HepG2 (cell line): Measurements from ENCODE around the gene AATF. TPM values are rescaled to one million over a fixed set of nuclear protein-coding genes. Genes with fewer than 3 reads are reported as not detected.

Experiments used
- ATAC-seq: fragments of 200-7000 bp; cut with Tn5 transposase; 3 replicates; pipeline ENCODE4 v1.9.1; 2020; ENCODE audit warnings: mild to moderate bottlenecking, moderate library complexity
- BruUV-seq: library from RNA; stranded (reverse); fragments of 400-500 nt; replicated peaks from 2 replicates; lab custom pipeline; 2021; lab: Mats Ljungman, UMichigan
- CTCF ChIA-PET: fragments of 300-600 bp; formaldehyde crosslinking; extraction: SDS; loops from one replicate; lab custom pipeline; 2021; ENCODE audit warnings: low total read pairs, inconsistent platforms, low intra/inter-chr PET ratio; lab: Yijun Ruan, JAX
- POLR2A ChIA-PET: fragments of 350-600 bp; sonication (Branson Sonifier 250); formaldehyde crosslinking; loops from one replicate; lab custom pipeline; 2020; ENCODE audit warnings: antibody characterized with exemption, inconsistent platforms; lab: Yijun Ruan, JAX
- DNase-seq: peaks from one replicate; pipeline ENCODE4 v3.0.0-alpha.2; 2015; ENCODE audit warnings: low spot score
- FAIRE-seq: peaks from 3 replicates; lab custom pipeline; 2011; peaks lifted over from hg19 to GRCh38; lab: Jason Lieb, UNC
- H2AFZ ChIP-seq: one replicate; pipeline ENCODE4 v1.6.1; 2011; ENCODE audit warnings: low read length, inconsistent platforms
- H3K27ac ChIP-seq: fragments of 300-600 bp; 3 replicates; pipeline ENCODE4 v1.8.0; 2011; ENCODE audit warnings: mixed run types, mild to moderate bottlenecking, mixed read lengths, low read length, inconsistent platforms; ENCODE audit not compliant: insufficient read depth; ENCODE audit errors: extremely low read length
- H3K27me3 ChIP-seq, 2 experiments: fragments of 200-600 bp in 1 of 2; 2 replicates in 1 of 2; 3 replicates in 1 of 2; pipeline versions ENCODE4 v1.6.0 to v1.8.0; 2011; ENCODE audit warnings: low read length in 2 of 2, mild to moderate bottlenecking in 2 of 2, moderate library complexity in 2 of 2, inconsistent platforms in 1 of 2; ENCODE audit not compliant: insufficient read depth in 2 of 2, control insufficient read depth in 1 of 2
- H3K36me3 ChIP-seq, 2 experiments: fragments of 200-600 bp in 1 of 2; replicated peaks in 1 of 2; 2 replicates in 1 of 2; 3 replicates in 1 of 2; pipeline versions ENCODE4 v1.5.1 to v1.8.0; 2011; ENCODE audit warnings: low read length in 2 of 2, inconsistent platforms in 1 of 2; ENCODE audit not compliant: insufficient read depth in 2 of 2, control insufficient read depth in 1 of 2
- H3K4me1 ChIP-seq: 2 replicates; pipeline ENCODE4 v1.5.1; 2012; ENCODE audit warnings: low read length, inconsistent platforms; ENCODE audit not compliant: insufficient read depth
- H3K4me2 ChIP-seq: 2 replicates; pipeline ENCODE4 v1.6.0; 2011; ENCODE audit warnings: low read depth, low read length, inconsistent platforms
- H3K4me3 ChIP-seq, 3 experiments: fragments of 200-600 bp in 1 of 3; sonication (generic), shearing (Covaris generic) in 1 of 3; replicated peaks in 1 of 3; 2 replicates each; pipeline ENCODE4 v1.5.1; 2011 to 2016; ENCODE audit warnings: low read length in 3 of 3, inconsistent platforms in 2 of 3, low read depth in 2 of 3, mild to moderate bottlenecking in 2 of 3, control low read depth in 1 of 3, mixed read lengths in 1 of 3; ENCODE audit not compliant: insufficient read depth in 1 of 3
- H3K79me2 ChIP-seq: one replicate; pipeline ENCODE4 v1.6.1; 2011; ENCODE audit warnings: low read length, inconsistent platforms; ENCODE audit not compliant: insufficient read depth
- H3K9ac ChIP-seq: 2 replicates; pipeline ENCODE4 v1.6.0; 2011; ENCODE audit warnings: mild to moderate bottlenecking, low read depth, low read length, inconsistent platforms; ENCODE audit not compliant: insufficient read depth
- H3K9me3 ChIP-seq: 2 replicates; pipeline ENCODE4 v1.5.1; 2012; ENCODE audit warnings: mild to moderate bottlenecking, low read length
- H4K20me1 ChIP-seq: 2 replicates; pipeline ENCODE4 v1.6.0; 2011; ENCODE audit warnings: inconsistent platforms, mild to moderate bottlenecking, low read length, moderate library complexity; ENCODE audit not compliant: insufficient read depth
- POLR2AphosphoS2 ChIP-seq: IDR thresholded peaks from 2 replicates; pipeline ENCODE4 v1.6.1; 2011; ENCODE audit warnings: low read depth, low read length, improper control_type of control experiment
- RBM22 ChIP-seq: fragments of 200-400 bp; formaldehyde crosslinking; optimal IDR thresholded peaks from 2 replicates; pipeline ENCODE3; 2017; ENCODE audit warnings: mild to moderate bottlenecking, low read length, moderate library complexity
- ZBTB3 ChIP-seq: sonication (generic); formaldehyde crosslinking; IDR thresholded peaks from 2 replicates; pipeline ENCODE4 v1.4.0; 2020; ENCODE audit warnings: low read depth, mild to moderate bottlenecking, moderate library complexity, missing genetic modification reagents, borderline replicate concordance
- ZFP1 ChIP-seq: IDR thresholded peaks from 2 replicates; pipeline ENCODE4 v1.6.1; 2016
- ZNF317 ChIP-seq: sonication (generic); formaldehyde crosslinking; IDR thresholded peaks from 2 replicates; pipeline ENCODE4 v1.5.0; 2020; ENCODE audit warnings: mild to moderate bottlenecking, missing genetic modification reagents
- ZNF619 ChIP-seq: sonication (generic); formaldehyde crosslinking; IDR thresholded peaks from 2 replicates; pipeline ENCODE4 v1.4.0; 2020; ENCODE audit warnings: mild to moderate bottlenecking, missing genetic modification reagents
- WGBS: methylation state at CpG from one replicate; pipeline ENCODE4 v1.1.6; 2017; ENCODE audit warnings: low lambda C conversion rate; 5-methylcytosine and 5-hydroxymethylcytosine counted together
- in situ Hi-C: cut with HindIII; loops from 2 replicates; pipeline ENCODE4 v1.10.0; 2017; ENCODE audit warnings: low pct_unique_long_range_greater_than_20kb; ENCODE audit not compliant: extremely low pct_ligation_motif_present
- intact Hi-C: fragments of 100-400 bp; cut with micrococcal nuclease; formaldehyde crosslinking; loops from one replicate; pipeline ENCODE4 v1.10.0; 2022; ENCODE audit not compliant: unreplicated experiment
- polyA plus RNA-seq, 8 experiments: library from polyadenylated mRNA; depleted of rRNA in 3 of 8; stranded (reverse) in 7 of 8; unstranded in 1 of 8; fragments of >200 nt; fragmentation: Illumina TruSeq in 4 of 8; extraction: Trizol in 4 of 8; gene quantifications; 2 replicates each; pipeline versions ENCODE4 v1.2.1 to v1.2.3, GENCODE V29; 2011 to 2016; ENCODE audit warnings: low read depth in 4 of 8, missing spikeins in 1 of 8, mixed read lengths in 1 of 8; ENCODE audit not compliant: insufficient read depth in 1 of 8
- total RNA-seq, 5 experiments: library from RNA; depleted of rRNA; stranded (reverse); fragments of >200 nt; fragmentation: Illumina TruSeq; extraction: Trizol; gene quantifications; 2 replicates each; pipeline ENCODE4 v1.2.3, GENCODE V29; 2016; ENCODE audit warnings: low read depth in 1 of 5
- TF ChIP-seq, protein P1 (sequence below): sonication (generic); formaldehyde crosslinking; IDR thresholded peaks from 2 replicates; pipeline ENCODE4 v1.5.1; 2020; ENCODE audit warnings: mild to moderate bottlenecking, missing genetic modification reagents, borderline replicate concordance
- TF ChIP-seq, protein P2 (sequence below): IDR thresholded peaks from 2 replicates; pipeline ENCODE4 v1.6.1; 2016; ENCODE audit warnings: low read depth
- TF ChIP-seq, protein P3 (sequence below): sonication (generic); formaldehyde crosslinking; IDR thresholded peaks from 2 replicates; pipeline ENCODE4 v1.5.1; 2020; ENCODE audit warnings: mild to moderate bottlenecking, missing genetic modification reagents, moderate library complexity

The AATF gene
- total and polyA plus RNA-seq, 2 of the 13 experiments (the other 11 are each of a cell fraction or from before 2014, with no cell fraction given) = 9.1 to 53.3 TPM

DNA sequence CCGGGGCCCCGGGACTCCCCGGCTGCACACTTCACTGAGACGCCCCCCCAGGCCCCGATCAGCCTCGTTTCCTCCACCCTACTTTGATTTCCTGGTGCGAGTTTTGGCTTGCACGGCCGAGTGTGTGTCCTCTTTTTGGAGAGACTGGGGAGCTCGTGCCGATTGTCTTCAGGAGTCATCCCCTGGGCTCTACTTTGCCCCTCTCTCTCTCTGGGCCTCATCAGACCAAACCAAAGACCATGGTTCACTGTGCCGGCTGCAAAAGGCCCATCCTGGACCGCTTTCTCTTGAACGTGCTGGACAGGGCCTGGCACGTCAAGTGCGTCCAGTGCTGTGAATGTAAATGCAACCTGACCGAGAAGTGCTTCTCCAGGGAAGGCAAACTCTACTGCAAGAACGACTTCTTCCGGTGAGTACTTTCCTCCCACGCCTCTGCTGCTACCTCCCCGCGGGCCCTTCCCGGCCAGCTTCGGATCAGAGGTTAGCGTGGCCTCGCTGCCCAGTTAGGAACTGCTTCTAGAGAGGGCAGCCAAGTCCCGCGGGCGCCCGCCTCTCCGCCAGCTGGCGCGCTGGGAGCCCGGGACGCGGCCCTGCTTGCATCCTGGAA is 10.7 kb upstream of the AATF start:
- no peak overlapping the region for H3K27ac ChIP-seq
- ChIA-PET CTCF (no interaction called here), POLR2A (interaction anchor here (1.8 kb wide), 1 partner anchor 11 kb away, joined by 7 read pairs; the partner anchor contains the start of gene AATF)
- FAIRE-seq (no peak), ATAC-seq (peak; percentile 23), DNase-seq (no peak)
- no peaks in the 10 kb centered on the region for H3K36me3 ChIP-seq
- no peaks in the 10 kb centered on the region for H3K79me2 ChIP-seq
- no peak overlapping the region for H3K9ac ChIP-seq
- H3K9me3 ChIP-seq = no peaks in the 10 kb centered on the region
- H4K20me1 ChIP-seq = peaks cover 21% of the 10 kb centered on the region; the same call in 1 of the 2 replicates
- H2AFZ ChIP-seq = no peak overlapping the region
- H3K27me3 ChIP-seq = peaks cover 47 to 89% of the 10 kb centered on the region in 2 experiments
- intact Hi-C loops = no loop called here
- H3K4me3 ChIP-seq = peak overlapping the region in 1 of 3 experiments; percentile 58; a peak in 1 of 6 replicates
- BruUV-seq = no TSS peak
- H3K4me1 ChIP-seq = peaks cover 57% of the 10 kb centered on the region
- peak overlapping the region; percentile 52 for H3K4me2 ChIP-seq
- in situ Hi-C loops = no loop called here
- WGBS = 34% methylated on average over 16 of the region's 36 CpGs
- TF ChIP-seq ZFP1 = no peak
- TF ChIP-seq, protein P1, sequence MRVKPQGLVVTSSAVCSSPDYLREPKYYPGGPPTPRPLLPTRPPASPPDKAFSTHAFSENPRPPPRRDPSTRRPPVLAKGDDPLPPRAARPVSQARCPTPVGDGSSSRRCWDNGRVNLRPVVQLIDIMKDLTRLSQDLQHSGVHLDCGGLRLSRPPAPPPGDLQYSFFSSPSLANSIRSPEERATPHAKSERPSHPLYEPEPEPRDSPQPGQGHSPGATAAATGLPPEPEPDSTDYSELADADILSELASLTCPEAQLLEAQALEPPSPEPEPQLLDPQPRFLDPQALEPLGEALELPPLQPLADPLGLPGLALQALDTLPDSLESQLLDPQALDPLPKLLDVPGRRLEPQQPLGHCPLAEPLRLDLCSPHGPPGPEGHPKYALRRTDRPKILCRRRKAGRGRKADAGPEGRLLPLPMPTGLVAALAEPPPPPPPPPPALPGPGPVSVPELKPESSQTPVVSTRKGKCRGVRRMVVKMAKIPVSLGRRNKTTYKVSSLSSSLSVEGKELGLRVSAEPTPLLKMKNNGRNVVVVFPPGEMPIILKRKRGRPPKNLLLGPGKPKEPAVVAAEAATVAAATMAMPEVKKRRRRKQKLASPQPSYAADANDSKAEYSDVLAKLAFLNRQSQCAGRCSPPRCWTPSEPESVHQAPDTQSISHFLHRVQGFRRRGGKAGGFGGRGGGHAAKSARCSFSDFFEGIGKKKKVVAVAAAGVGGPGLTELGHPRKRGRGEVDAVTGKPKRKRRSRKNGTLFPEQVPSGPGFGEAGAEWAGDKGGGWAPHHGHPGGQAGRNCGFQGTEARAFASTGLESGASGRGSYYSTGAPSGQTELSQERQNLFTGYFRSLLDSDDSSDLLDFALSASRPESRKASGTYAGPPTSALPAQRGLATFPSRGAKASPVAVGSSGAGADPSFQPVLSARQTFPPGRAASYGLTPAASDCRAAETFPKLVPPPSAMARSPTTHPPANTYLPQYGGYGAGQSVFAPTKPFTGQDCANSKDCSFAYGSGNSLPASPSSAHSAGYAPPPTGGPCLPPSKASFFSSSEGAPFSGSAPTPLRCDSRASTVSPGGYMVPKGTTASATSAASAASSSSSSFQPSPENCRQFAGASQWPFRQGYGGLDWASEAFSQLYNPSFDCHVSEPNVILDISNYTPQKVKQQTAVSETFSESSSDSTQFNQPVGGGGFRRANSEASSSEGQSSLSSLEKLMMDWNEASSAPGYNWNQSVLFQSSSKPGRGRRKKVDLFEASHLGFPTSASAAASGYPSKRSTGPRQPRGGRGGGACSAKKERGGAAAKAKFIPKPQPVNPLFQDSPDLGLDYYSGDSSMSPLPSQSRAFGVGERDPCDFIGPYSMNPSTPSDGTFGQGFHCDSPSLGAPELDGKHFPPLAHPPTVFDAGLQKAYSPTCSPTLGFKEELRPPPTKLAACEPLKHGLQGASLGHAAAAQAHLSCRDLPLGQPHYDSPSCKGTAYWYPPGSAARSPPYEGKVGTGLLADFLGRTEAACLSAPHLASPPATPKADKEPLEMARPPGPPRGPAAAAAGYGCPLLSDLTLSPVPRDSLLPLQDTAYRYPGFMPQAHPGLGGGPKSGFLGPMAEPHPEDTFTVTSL = no peak
- TF ChIP-seq POLR2AphosphoS2 = no peak
- TF ChIP-seq, protein P2, sequence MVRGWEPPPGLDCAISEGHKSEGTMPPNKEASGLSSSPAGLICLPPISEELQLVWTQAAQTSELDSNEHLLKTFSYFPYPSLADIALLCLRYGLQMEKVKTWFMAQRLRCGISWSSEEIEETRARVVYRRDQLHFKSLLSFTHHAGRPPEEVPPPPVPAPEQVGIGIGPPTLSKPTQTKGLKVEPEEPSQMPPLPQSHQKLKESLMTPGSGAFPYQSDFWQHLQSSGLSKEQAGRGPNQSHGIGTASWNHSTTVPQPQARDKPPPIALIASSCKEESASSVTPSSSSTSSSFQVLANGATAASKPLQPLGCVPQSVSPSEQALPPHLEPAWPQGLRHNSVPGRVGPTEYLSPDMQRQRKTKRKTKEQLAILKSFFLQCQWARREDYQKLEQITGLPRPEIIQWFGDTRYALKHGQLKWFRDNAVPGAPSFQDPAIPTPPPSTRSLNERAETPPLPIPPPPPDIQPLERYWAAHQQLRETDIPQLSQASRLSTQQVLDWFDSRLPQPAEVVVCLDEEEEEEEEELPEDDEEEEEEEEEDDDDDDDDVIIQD = no peak
- TF ChIP-seq, protein P3, sequence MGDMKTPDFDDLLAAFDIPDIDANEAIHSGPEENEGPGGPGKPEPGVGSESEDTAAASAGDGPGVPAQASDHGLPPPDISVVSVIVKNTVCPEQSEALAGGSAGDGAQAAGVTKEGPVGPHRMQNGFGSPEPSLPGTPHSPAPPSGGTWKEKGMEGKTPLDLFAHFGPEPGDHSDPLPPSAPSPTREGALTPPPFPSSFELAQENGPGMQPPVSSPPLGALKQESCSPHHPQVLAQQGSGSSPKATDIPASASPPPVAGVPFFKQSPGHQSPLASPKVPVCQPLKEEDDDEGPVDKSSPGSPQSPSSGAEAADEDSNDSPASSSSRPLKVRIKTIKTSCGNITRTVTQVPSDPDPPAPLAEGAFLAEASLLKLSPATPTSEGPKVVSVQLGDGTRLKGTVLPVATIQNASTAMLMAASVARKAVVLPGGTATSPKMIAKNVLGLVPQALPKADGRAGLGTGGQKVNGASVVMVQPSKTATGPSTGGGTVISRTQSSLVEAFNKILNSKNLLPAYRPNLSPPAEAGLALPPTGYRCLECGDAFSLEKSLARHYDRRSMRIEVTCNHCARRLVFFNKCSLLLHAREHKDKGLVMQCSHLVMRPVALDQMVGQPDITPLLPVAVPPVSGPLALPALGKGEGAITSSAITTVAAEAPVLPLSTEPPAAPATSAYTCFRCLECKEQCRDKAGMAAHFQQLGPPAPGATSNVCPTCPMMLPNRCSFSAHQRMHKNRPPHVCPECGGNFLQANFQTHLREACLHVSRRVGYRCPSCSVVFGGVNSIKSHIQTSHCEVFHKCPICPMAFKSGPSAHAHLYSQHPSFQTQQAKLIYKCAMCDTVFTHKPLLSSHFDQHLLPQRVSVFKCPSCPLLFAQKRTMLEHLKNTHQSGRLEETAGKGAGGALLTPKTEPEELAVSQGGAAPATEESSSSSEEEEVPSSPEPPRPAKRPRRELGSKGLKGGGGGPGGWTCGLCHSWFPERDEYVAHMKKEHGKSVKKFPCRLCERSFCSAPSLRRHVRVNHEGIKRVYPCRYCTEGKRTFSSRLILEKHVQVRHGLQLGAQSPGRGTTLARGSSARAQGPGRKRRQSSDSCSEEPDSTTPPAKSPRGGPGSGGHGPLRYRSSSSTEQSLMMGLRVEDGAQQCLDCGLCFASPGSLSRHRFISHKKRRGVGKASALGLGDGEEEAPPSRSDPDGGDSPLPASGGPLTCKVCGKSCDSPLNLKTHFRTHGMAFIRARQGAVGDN = peak; percentile 31; the same call in 1 of the 2 replicates
- no peak for TF ChIP-seq ZBTB3
- TF ChIP-seq RBM22 = no peak
- TF ChIP-seq ZNF317 (CRISPR knock-in tag) = no peak
- no peak for TF ChIP-seq ZNF619
